GM13976 (cell line): ENCODE measurements around the gene ABHD17B.

Source experiments
- DNase-seq: peaks from one replicate; pipeline ENCODE4 v3.0.0; 2012; ENCODE audit warnings: low spot score
- CTCF ChIP-seq: IDR thresholded peaks from 2 replicates; pipeline ENCODE4 v1.5.1; 2012; ENCODE audit warnings: borderline replicate concordance, mild to moderate bottlenecking; ENCODE audit not compliant: insufficient read depth; ENCODE audit errors: extremely low read depth, missing control alignments, control extremely low read depth
- in situ Hi-C: fragments of 300-500 bp; cut with MboI; formaldehyde crosslinking; loops from one replicate; pipeline ENCODE4 v1.12.0; 2022; ENCODE audit warnings: low sequenced_read_pairs, mixed read lengths, inconsistent platforms; ENCODE audit not compliant: unreplicated experiment

Gene ABHD17B

GRCh38 chr9:71819115-71819739, 91.8 kb downstream of the ABHD17B start:
- TF ChIP-seq CTCF = peak; percentile 43
- DNase-seq = peak; percentile 31
- in situ Hi-C loops = loop anchor here (25.0 kb wide), 1 partner anchor 443 kb away; no protein-coding TSS in a partner anchor

- in situ Hi-C loops = loop anchor here (25.0 kb wide), 1 partner anchor 445 kb away; no protein-coding TSS in a partner anchor
- no peak for TF ChIP-seq CTCF
- DNase-seq = no peak
Measured at GRCh38 chr9:71816916-71817451, 94.0 kb downstream of the ABHD17B start.
